Peyer's patch (tissue), 4 donors: ENCODE results near the gene ZNF324.
"Not testable (repeated sequence)": the region's sequence is repeated elsewhere in the genome, so short reads cannot be mapped to it uniquely, and the experiment has no call there.

ENCODE experiments used
- CTCF ChIP-seq, 6 experiments: fragments of 450-650 bp in 4 of 6; fragments of 200-600 bp in 2 of 6; sonication (generic) in 1 of 6; IDR thresholded peaks; one replicate each; pipeline ENCODE4 v1.5.1; 2017 to 2019; ENCODE audit warnings: antibody characterized with exemption in 6 of 6, mild to moderate bottlenecking in 3 of 6, moderate library complexity in 1 of 6
- POLR2A ChIP-seq, 2 donors: fragments of 450-650 bp; IDR thresholded peaks; one replicate each; pipeline ENCODE4 v1.5.1; 2017; ENCODE audit warnings: antibody characterized with exemption in 2 of 2, mild to moderate bottlenecking in 2 of 2, moderate library complexity in 2 of 2

- not testable (repeated sequence) for TF ChIP-seq POLR2A, CTCF (IDR thresholded peaks at IDR 0.05)
These were observed 4.1 kb downstream of the ZNF324 start for GRCh38 chr19:58470837-58471543.
